Testis (tissue), 3 donors: ENCODE measurements around the gene VPS50. TPM values are rescaled to one million over a fixed set of nuclear protein-coding genes. Genes with fewer than 3 reads are reported as not detected.

Experiments
- DNase-seq: peaks from one replicate; pipeline ENCODE4 v3.0.0-alpha.2; 2019
- H3K27ac ChIP-seq, 2 donors: fragments of 200-600 bp; sonication (generic); one replicate each; pipeline ENCODE4 v1.5.1; 2019
- H3K27me3 ChIP-seq: fragments of 200-600 bp; sonication (generic); one replicate; pipeline ENCODE4 v1.5.1; 2019
- H3K36me3 ChIP-seq: fragments of 200-600 bp; sonication (generic); one replicate; pipeline ENCODE4 v1.5.1; 2017; ENCODE audit warnings: low read depth; ENCODE audit errors: missing control alignments
- H3K4me1 ChIP-seq: fragments of 200-600 bp; sonication (generic); one replicate; pipeline ENCODE4 v1.5.1; 2019
- H3K4me3 ChIP-seq, 2 donors: fragments of 200-600 bp; sonication (generic); one replicate each; pipeline ENCODE4 v1.5.1; 2017 to 2019
- H3K9me3 ChIP-seq: fragments of 200-600 bp; sonication (generic); one replicate; pipeline ENCODE4 v1.5.1; 2017
- CTCF ChIP-seq, 3 experiments: fragments of 450-650 bp in 2 of 3; fragments of 200-600 bp in 1 of 3; sonication (generic) in 1 of 3; IDR thresholded peaks; one replicate each; pipeline ENCODE4 v1.5.1; 2016 to 2019; ENCODE audit warnings: antibody characterized with exemption in 3 of 3, mild to moderate bottlenecking in 2 of 3, moderate library complexity in 1 of 3
- POLR2A ChIP-seq: fragments of 450-650 bp; IDR thresholded peaks from one replicate; pipeline ENCODE4 v1.6.1; 2017; ENCODE audit warnings: antibody characterized with exemption, mild to moderate bottlenecking, moderate library complexity
- WGBS, 2 donors: methylation state at CpG; one replicate each; pipeline ENCODE4 v1.1.5; 2018; 5-methylcytosine and 5-hydroxymethylcytosine counted together
- intact Hi-C: fragments of 100-400 bp; cut with DNase I; formaldehyde crosslinking; loops from one replicate; pipeline ENCODE4 v1.15.1; 2023; ENCODE audit warnings: low total_unique reads
- polyA plus RNA-seq: library from polyadenylated mRNA; stranded (reverse); fragments of 350-450 nt; fragmentation: Illumina TruSeq; extraction: RNeasy Lipid Tissue Mini Kit (QIAGEN cat#74804); gene quantifications from one replicate; pipeline ENCODE4 v1.2.3, GENCODE V29; 2014; ENCODE audit warnings: low read depth, low replicate concordance; ENCODE audit not compliant: insufficient read depth
- total RNA-seq, 2 donors: library from RNA; depleted of rRNA; stranded (reverse); fragments of >200 nt; gene quantifications; one replicate each; pipeline ENCODE4 v1.2.3, GENCODE V29; 2016

The VPS50 gene
- total and polyA plus RNA-seq, 3 donors from 2014 or later: 17.5 to 26.6 (median 22.9) TPM

- no peaks in the 10 kb centered on the region for H3K36me3 ChIP-seq
- intact Hi-C loops: no loop called here
- no peaks in the 10 kb centered on the region for H3K27me3 ChIP-seq
- H3K4me3 ChIP-seq: no peak overlapping the region
- no peak overlapping the region for H3K27ac ChIP-seq
- DNase-seq: no peak
- H3K4me1 ChIP-seq: no peaks in the 10 kb centered on the region
- no peak for TF ChIP-seq POLR2A
- TF ChIP-seq CTCF (IDR thresholded peaks at IDR 0.05): peak in 2 of 3 experiments; percentile 25 to 63
- WGBS, 2 donors: 61% methylated on average over 9 of the region's 9 CpGs
- no peaks in the 10 kb centered on the region for H3K9me3 ChIP-seq
Observed at GRCh38 chr7:93245525-93246432, 13.6 kb downstream of the VPS50 start.

DNA sequence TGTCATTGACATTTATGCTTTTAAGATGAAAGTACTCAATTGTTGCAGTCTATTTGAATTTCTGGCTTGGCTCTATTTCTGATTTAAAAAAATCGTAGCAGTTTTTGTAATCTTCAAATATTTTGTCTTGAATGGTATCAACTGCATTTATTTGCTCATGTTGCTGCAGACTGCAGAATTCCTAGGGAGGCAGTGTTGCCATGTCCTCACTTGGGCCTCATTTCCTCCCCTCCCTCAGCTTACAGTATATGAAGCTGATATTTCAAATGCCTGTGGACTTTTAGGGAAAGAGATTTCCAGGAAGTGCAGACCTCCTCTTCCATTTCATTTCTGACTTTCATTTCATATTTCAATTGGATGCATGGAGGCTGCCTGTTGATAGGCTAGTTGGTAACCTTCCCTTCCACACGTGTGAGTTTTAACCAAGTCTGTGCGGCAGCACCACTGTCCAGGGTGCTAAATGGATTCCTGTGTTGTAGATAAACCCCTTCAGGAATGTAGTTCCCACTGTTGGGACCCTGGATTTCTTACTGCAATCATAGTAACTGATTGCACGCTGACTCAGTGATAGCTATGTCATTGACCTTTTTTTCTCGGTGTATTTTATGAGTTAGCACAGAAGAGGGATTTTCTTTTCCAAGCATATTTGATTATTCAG, 17.5 kb downstream of the VPS50 start:
- DNase-seq: no peak
- no peaks in the 10 kb centered on the region for H3K27me3 ChIP-seq
- intact Hi-C loops: no loop called here
- no peak overlapping the region for H3K27ac ChIP-seq
- 74 to 83% methylated on average over 5 of the region's 5 CpGs for WGBS, 2 donors
- H3K9me3 ChIP-seq: no peaks in the 10 kb centered on the region
- H3K4me1 ChIP-seq: no peaks in the 10 kb centered on the region
- no peaks in the 10 kb centered on the region for H3K36me3 ChIP-seq
- H3K4me3 ChIP-seq: no peak overlapping the region
- TF ChIP-seq CTCF (IDR thresholded peaks at IDR 0.05) (no peak), POLR2A (no peak)

- H3K4me3 ChIP-seq: no peak overlapping the region
- H3K27ac ChIP-seq: no peak overlapping the region
- H3K9me3 ChIP-seq: no peaks in the 10 kb centered on the region
- no peak for DNase-seq
- H3K36me3 ChIP-seq: no peaks in the 10 kb centered on the region
- intact Hi-C loops: no loop called here
- TF ChIP-seq POLR2A: no peak
- no peak for TF ChIP-seq CTCF (IDR thresholded peaks at IDR 0.05)
- no peaks in the 10 kb centered on the region for H3K4me1 ChIP-seq
- H3K27me3 ChIP-seq: no peaks in the 10 kb centered on the region
Observed at GRCh38 chr7:93258661-93259060, 26.5 kb downstream of the VPS50 start.

DNA sequence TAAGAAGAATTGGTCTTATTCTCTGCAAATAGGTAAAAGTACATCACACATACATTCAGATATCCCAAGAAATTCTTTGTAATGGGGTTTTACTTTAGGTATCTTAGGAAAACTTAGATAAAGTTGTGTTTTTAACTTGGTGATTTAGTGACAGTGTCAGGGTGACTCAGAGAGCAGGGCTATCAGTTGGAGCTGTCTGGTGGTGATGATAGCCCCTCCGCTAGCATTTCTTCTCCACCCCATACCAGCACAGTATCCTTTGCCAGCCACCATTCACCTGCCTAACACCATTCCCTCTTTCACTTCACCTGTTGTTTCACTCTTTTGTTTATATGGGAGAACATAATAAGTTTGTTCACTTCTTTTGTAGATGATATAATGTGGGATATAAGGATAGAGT, 30.4 kb downstream of the VPS50 start:
- Histone ChIP-seq H3K4me3 (no peak overlapping the region), H3K27me3 (no peaks in the 10 kb centered on the region), H3K4me1 (no peaks in the 10 kb centered on the region), H3K9me3 (no peaks in the 10 kb centered on the region), H3K27ac (no peak overlapping the region), H3K36me3 (no peaks in the 10 kb centered on the region)
- no peak for TF ChIP-seq CTCF (IDR thresholded peaks at IDR 0.05)
- no peak for TF ChIP-seq POLR2A
- DNase-seq: no peak
- intact Hi-C loops: no loop called here
- WGBS, 2 donors: 88 to 96% methylated on average over 1 of the region's 1 CpG
